PC-9 (cell line): ENCODE measurements around the gene PLEKHA1. TPM values are rescaled to one million over a fixed set of nuclear protein-coding genes. Genes with fewer than 3 reads are reported as not detected.

Experiments used
- BruUV-seq: library from RNA; stranded (reverse); fragments of 400-500 nt; replicated peaks from 2 replicates; lab custom pipeline; 2021; lab: Mats Ljungman, UMichigan
- CTCF ChIA-PET: fragments of 300-600 bp; sonication (Branson Sonifier 250); formaldehyde crosslinking; loops from one replicate; lab custom pipeline; 2022; ENCODE audit warnings: antibody characterized with exemption; lab: Charles Lee
- POLR2A ChIA-PET: fragments of 300-600 bp; sonication (Branson Sonifier 250); formaldehyde crosslinking; loops from one replicate; lab custom pipeline; 2022; ENCODE audit warnings: antibody characterized with exemption; ENCODE audit not compliant: unreplicated experiment; lab: Charles Lee
- DNase-seq, 2 experiments: peaks; one replicate each; pipeline versions ENCODE4 v3.0.0 to v3.0.0-alpha.2; 2015 to 2022; ENCODE audit warnings: mixed read lengths in 1 of 2
- H2AFZ ChIP-seq: fragments of 200-600 bp; sonication (generic); 2 replicates; pipeline ENCODE4 v1.8.1; 2017; ENCODE audit warnings: antibody characterized with exemption
- H3F3A ChIP-seq: fragments of 200-600 bp; sonication (generic); 2 replicates; pipeline ENCODE4 v1.8.1; 2017; ENCODE audit warnings: antibody characterized with exemption, mild to moderate bottlenecking, low read depth; ENCODE audit not compliant: insufficient read depth
- H3K27ac ChIP-seq: fragments of 200-600 bp; sonication (generic); 2 replicates; pipeline ENCODE4 v1.6.1; 2016; ENCODE audit warnings: mixed run types
- H3K27me3 ChIP-seq: fragments of 200-600 bp; sonication (generic); 2 replicates; pipeline ENCODE4 v1.6.1; 2016; ENCODE audit warnings: low read depth, mixed run types; ENCODE audit not compliant: insufficient read depth
- H3K36me3 ChIP-seq: fragments of 200-600 bp; sonication (generic); 2 replicates; pipeline ENCODE4 v1.6.1; 2016; ENCODE audit warnings: low read depth, mixed run types
- H3K4me1 ChIP-seq: fragments of 200-600 bp; sonication (generic); replicated peaks from 2 replicates; pipeline ENCODE4 v1.6.1; 2016; ENCODE audit warnings: mixed run types; ENCODE audit not compliant: insufficient read depth
- H3K4me2 ChIP-seq: fragments of 200-600 bp; sonication (generic); 2 replicates; pipeline ENCODE4 v1.6.1; 2017; ENCODE audit warnings: mixed run types
- H3K4me3 ChIP-seq: fragments of 200-600 bp; sonication (generic); 2 replicates; pipeline ENCODE4 v1.6.1; 2016; ENCODE audit warnings: mixed run types
- H3K79me2 ChIP-seq: fragments of 200-600 bp; sonication (generic); 2 replicates; pipeline ENCODE4 v1.6.1; 2017; ENCODE audit warnings: low read depth, mixed run types
- H3K9me2 ChIP-seq: fragments of 200-600 bp; sonication (generic); 2 replicates; pipeline ENCODE4 v1.8.1; 2017; ENCODE audit warnings: mild to moderate bottlenecking; ENCODE audit not compliant: insufficient read depth
- H3K9me3 ChIP-seq: fragments of 200-600 bp; sonication (generic); 2 replicates; pipeline ENCODE4 v1.8.1; 2016; ENCODE audit warnings: low read depth; ENCODE audit not compliant: insufficient read depth
- H4K20me1 ChIP-seq: fragments of 200-600 bp; sonication (generic); 2 replicates; pipeline ENCODE4 v1.8.1; 2017; ENCODE audit not compliant: insufficient read depth
- EZH2 ChIP-seq: fragments of 200-600 bp; sonication (generic); IDR thresholded peaks from 2 replicates; pipeline ENCODE4 v1.8.0; 2017; ENCODE audit warnings: antibody characterized with exemption, low read depth
- intact Hi-C: fragments of 100-400 bp; cut with micrococcal nuclease; formaldehyde crosslinking; loops from one replicate; pipeline ENCODE4 v1.10.0; 2022; ENCODE audit not compliant: unreplicated experiment
- total RNA-seq: library from RNA; stranded (reverse); gene quantifications from 2 replicates; pipeline ENCODE4 v1.2.3, GENCODE V29; 2021
- TF ChIP-seq, protein P1 (sequence below): fragments of 200-600 bp; sonication (generic); conservative IDR thresholded peaks from 2 replicates; pipeline ENCODE4 v1.6.1; 2017; ENCODE audit warnings: mixed run types, antibody characterized with exemption, mild to moderate bottlenecking, moderate library complexity

The PLEKHA1 gene
- total RNA-seq, 1 experiment from 2014 or later, result 33.8 TPM

DNA sequence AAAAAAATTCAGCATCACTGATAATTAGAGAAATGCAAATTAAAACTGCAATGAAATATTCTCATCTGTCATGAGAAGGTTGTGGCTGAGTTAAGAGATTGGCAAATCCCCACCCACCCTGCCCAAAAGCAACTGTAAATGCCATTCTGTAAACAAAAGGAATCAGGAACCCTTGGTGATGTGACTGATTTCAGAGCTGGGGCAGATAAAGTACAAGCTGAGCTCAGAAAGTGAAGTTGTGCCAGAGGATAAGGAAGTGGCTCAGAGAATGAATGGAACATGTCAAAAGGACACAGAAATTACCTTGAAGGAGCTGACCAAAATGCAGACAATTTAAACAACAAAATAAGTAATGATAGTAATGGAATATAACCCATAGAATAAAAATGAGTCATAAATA, 47.2 kb downstream of the PLEKHA1 start:
- H3K27ac ChIP-seq, result no peak overlapping the region
- intact Hi-C loops, result no loop called here
- CTCF ChIA-PET, result no interaction called here

DNA sequence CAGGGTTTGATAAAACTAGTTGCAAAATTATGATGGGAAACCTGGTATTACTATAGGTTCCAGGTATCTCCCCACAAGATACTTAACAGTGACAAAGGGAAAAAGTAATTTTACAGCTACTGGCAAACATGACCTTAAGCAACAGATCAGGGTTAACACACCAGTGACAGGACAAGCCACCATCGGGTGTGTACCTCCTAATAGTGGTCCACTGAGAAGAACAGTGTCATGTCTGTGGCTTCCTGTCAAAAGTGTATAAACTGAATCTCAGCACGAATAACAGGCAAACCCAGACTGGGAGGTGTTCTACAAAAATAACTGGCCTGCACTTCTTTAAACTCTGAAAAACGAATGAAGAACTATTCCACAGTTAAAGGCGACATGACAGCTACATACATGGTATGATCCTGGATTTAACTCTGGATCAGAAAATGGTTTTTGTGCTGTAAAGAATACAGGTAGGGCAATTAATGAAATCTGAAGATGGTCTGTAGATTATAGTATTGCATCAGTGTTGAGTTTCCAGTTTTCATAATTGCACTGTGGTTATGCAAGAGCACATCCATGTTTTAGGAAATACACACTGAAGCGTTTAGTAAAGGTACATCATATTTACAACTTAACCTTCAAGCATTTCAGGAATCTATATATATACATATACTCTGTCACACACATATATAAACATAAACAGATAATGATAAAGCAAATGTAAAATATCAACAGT, 47.9 kb downstream of the PLEKHA1 start:
- no peak for DNase-seq
- Histone ChIP-seq H4K20me1 (no peaks in the 10 kb centered on the region), H3K27me3 (no peaks in the 10 kb centered on the region), H3K9me2 (no peaks in the 10 kb centered on the region), H2AFZ (no peak overlapping the region), H3K4me1 (no peaks in the 10 kb centered on the region), H3K36me3 (no peaks in the 10 kb centered on the region), H3F3A (no peaks in the 10 kb centered on the region), H3K9me3 (no peaks in the 10 kb centered on the region), H3K27ac (no peak overlapping the region), H3K4me3 (no peak overlapping the region), H3K79me2 (no peaks in the 10 kb centered on the region), H3K4me2 (no peak overlapping the region)
- ChIA-PET CTCF (no interaction called here), POLR2A (no interaction called here)
- no peak for TF ChIP-seq EZH2
- TF ChIP-seq, protein P1, sequence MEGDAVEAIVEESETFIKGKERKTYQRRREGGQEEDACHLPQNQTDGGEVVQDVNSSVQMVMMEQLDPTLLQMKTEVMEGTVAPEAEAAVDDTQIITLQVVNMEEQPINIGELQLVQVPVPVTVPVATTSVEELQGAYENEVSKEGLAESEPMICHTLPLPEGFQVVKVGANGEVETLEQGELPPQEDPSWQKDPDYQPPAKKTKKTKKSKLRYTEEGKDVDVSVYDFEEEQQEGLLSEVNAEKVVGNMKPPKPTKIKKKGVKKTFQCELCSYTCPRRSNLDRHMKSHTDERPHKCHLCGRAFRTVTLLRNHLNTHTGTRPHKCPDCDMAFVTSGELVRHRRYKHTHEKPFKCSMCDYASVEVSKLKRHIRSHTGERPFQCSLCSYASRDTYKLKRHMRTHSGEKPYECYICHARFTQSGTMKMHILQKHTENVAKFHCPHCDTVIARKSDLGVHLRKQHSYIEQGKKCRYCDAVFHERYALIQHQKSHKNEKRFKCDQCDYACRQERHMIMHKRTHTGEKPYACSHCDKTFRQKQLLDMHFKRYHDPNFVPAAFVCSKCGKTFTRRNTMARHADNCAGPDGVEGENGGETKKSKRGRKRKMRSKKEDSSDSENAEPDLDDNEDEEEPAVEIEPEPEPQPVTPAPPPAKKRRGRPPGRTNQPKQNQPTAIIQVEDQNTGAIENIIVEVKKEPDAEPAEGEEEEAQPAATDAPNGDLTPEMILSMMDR, result no peak
- intact Hi-C loops, result no loop called here
- no TSS peak for BruUV-seq

More for the DNA sequence above, 47.2 kb downstream of the PLEKHA1 start:
- H3K4me2 ChIP-seq, result no peak overlapping the region
- POLR2A ChIA-PET, result no interaction called here
- no peaks in the 10 kb centered on the region for H3K79me2 ChIP-seq
- H4K20me1 ChIP-seq, result no peaks in the 10 kb centered on the region
- H3K9me2 ChIP-seq, result no peaks in the 10 kb centered on the region
- BruUV-seq, result no TSS peak
- TF ChIP-seq, protein P1, result no peak
- TF ChIP-seq EZH2, result no peak
- H3K4me3 ChIP-seq, result no peak overlapping the region
- H2AFZ ChIP-seq, result no peak overlapping the region
- H3K9me3 ChIP-seq, result no peaks in the 10 kb centered on the region
- no peaks in the 10 kb centered on the region for H3K4me1 ChIP-seq
- no peak for DNase-seq
- no peaks in the 10 kb centered on the region for H3K27me3 ChIP-seq
- H3K36me3 ChIP-seq, result no peaks in the 10 kb centered on the region
- H3F3A ChIP-seq, result no peaks in the 10 kb centered on the region

GRCh38 chr10:122424059-122424458, 49.6 kb downstream of the PLEKHA1 start:
- Histone ChIP-seq H3K9me2 (no peaks in the 10 kb centered on the region), H3K9me3 (no peaks in the 10 kb centered on the region), H3K36me3 (no peaks in the 10 kb centered on the region), H3K79me2 (no peaks in the 10 kb centered on the region), H3K4me1 (no peaks in the 10 kb centered on the region), H2AFZ (no peak overlapping the region), H3K4me3 (no peak overlapping the region), H3F3A (no peaks in the 10 kb centered on the region), H3K4me2 (no peak overlapping the region), H3K27me3 (no peaks in the 10 kb centered on the region), H3K27ac (no peak overlapping the region), H4K20me1 (no peaks in the 10 kb centered on the region)
- CTCF ChIA-PET, result interaction anchor here (0.6 kb wide), 1 partner anchor 144 kb away, joined by 5 read pairs; no protein-coding TSS in a partner anchor
- no TSS peak for BruUV-seq
- no peak for TF ChIP-seq EZH2
- TF ChIP-seq, protein P1, result no peak
- intact Hi-C loops, result no loop called here
- POLR2A ChIA-PET, result no interaction called here
- no peak for DNase-seq
